Stimulated activated CD4-positive, alpha-beta T cell treated with anti-CD3 and anti-CD28 coated beads, Interleukin-2, amount 100 ng/mL, for 48 hours (primary cell): ENCODE results near the gene EBF3.

ENCODE experiments used
- DNase-seq, 2 donors: peaks; one replicate each; pipeline ENCODE4 v3.0.0-alpha.2; 2020

EBF3 gene

DNA sequence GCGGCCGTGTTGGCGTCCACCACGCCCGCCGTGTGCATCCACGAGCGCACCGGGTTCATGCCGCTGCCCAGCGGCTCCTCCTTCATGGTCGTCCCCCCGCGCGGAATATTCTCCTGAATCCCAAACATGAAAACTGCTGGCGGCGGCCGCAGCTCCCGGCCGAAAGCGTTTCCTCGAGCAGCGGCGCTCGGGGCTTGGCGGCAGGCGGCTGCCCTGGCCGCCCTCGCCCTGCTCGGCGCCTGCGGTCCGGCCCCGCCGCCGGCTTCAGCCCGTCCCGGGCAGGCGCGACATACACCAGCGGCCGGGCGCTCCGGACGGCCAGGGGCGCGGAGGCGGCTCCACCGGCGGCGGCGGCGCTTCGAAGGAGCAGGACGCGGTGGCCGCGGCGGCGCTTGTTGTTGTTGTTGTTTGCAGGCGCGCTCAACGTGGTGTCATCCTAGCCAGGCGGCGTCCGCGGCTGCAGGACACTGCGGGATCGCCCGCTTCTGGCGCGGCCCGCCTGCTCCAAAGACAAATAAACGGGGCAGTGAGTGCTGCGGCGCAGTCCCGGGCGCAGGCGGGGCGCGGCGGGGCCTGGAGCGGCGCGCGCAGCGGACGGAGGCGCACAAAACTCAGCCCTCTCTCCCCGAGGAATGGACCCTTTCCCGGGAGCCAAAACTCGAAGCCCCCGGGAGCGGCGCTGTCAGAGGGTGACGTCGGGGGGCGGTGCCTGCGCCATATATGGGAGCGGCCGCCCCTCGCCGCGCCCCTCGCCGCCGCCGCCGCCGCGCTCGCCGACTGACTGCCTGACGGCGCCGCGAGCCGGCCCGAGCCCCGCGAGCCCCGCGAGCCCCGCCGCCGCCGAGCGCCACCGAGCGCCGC, at the start of gene EBF3:
EBF3 (minus strand) TSS at position 634 of the 861 bp plus-strand sequence; CDS start at position 128, 506 bp downstream.
- peak in 1 of 2 donors; percentile 44 for DNase-seq

GRCh38 chr10:130013335-130014262, 49.5 kb upstream of the EBF3 start:
- DNase-seq = no peak

- DNase-seq = no peak
Observed at GRCh38 chr10:130012129-130012528, 48.1 kb upstream of the EBF3 start.

DNA sequence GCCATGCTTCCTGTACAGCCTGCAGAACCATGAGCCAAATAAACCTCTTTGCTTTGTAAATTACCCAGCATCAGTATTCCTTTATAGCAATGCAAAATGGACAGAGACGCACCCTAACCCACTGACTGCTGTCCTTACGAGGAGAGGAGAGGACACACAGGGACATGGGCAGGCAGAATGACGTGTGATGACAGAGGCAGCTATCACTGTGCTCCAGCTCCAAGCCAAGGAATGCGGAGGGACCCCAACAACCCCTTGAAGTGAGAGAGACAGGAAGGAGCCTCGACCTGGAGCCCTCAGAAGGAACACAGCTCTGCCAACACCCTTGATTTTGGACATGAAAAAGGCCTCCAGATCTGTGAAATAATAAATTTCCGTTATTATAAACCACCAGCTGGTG, 46.6 kb upstream of the EBF3 start:
- no peak for DNase-seq

DNA sequence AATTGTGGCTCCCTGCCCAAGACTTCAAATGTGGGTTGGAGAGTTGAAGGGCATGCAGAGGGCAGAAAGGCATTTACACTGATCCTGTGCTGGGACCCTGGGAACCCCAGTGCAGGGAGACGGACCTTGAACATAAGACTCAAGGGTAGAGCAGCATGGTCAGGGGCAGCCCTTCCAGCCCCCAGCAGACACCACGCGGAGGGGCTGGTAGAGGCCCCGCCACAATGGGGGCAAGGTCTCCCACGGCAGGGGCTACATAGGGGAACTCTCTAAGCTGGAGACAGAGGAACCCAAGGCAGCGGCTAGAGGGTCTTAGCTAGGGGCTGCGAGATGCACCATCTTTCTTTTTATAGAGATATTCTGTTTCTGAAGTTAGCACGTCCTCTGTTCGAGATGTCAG, 45.2 kb upstream of the EBF3 start:
- no peak for DNase-seq

DNA sequence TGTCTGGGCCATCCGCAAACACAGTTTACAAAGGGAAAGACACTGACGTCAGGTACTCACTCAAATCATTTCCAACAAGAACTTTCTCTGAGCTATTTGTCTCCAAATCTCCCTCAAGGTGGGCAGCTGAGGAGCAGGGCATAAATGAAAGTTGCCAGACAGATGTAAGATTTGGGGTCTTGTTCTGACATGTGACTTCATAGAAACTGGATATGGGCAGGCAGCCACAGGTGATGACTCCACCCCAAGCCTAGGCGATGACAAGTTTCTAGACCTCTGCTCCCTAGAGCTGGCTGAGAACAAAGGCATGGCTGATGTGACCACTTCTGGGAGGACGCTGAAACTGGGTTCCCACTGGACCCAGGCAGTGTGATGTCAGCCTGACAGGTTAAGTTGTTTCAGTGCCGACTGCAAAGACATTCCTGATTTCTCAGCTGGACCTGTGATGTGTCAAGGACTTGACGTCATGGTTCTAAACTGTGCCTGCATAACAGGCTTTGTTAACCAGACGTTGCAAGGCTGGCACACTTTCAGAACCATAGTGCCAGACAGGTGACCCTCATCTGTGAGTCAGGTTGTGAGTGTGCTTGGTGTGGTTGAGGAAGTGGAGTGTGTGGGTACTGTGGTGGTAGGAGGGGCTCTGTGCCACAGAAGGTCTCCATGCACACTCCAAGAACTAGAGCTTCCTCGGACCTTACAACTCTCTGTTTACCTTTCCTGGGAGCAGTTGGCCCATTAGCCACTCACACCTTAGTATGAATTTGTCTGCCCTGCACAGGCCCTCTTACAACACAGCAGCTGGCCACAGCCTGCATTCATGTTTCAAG, 39.9 kb upstream of the EBF3 start:
- DNase-seq = no peak

- DNase-seq = no peak
Observed at GRCh38 chr10:130003166-130003565, 39.1 kb upstream of the EBF3 start.

DNA sequence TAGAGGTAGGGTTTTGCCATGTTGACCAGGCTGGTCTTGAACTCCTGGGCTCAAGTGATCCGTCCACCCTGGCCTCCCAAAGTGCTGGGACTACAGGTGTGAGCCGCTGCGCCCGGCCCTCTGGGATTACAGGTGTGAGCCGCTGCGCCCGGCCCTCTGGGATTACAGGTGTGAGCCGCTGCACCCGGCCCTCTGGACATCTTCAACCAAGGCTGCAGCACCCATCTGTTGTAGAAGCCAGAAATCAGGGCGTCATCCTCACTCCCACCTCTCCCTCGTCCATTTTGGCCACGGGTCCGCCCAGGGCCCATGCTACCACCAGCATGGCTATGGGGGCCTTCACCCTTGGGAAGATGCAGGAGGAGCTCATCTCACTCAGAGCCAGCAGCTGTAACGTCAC, 38.5 kb upstream of the EBF3 start:
- DNase-seq = no peak

DNA sequence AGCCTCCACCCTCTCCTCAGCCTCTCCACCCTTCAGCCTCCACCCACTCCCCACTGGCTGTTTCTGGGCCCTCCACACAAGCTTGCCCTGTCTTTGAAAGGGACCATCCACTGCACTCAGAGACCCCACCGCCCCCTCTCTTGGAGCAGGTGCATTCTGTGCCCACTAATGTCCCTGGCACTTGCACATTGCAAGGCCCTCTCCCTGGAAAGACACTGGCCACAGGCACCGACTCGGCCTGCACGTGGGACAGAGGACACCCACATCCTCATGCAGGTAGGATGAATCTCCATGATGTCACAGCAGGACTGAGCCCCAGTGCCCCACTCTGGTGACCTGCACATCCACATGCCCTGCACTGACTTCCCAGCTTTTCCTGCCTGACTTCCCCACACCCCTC, 36.8 kb upstream of the EBF3 start:
- DNase-seq = no peak

- no peak for DNase-seq
Observed at GRCh38 chr10:129999140-129999539, 35.1 kb upstream of the EBF3 start.

- no peak for DNase-seq
Observed at GRCh38 chr10:129993621-129994020, 29.5 kb upstream of the EBF3 start.

GRCh38 chr10:129992356-129992755, 28.3 kb upstream of the EBF3 start:
- DNase-seq = no peak

GRCh38 chr10:129982825-129983224, 18.8 kb upstream of the EBF3 start:
- DNase-seq = no peak

GRCh38 chr10:129978980-129979379, 14.9 kb upstream of the EBF3 start:
- no peak for DNase-seq

DNA sequence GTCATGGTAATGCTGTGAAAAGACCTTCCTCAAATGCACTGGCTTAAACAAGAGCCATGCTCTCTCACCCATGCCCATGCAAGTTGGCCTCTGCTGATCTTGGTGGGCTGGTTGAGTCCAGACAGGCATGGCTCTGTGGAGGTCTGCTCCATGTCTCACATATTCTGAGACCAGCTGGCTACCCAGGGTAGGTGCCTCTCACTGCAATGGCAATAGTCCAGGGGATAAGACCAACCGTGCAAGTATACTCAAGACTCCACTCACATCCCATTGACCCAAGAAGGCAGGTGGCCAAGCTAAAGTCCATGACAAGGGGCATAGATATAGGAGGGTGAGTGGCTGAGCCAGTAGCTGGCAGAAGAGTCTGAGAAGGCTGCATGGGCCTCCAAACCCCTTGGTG, 14.2 kb upstream of the EBF3 start:
- no peak for DNase-seq

DNA sequence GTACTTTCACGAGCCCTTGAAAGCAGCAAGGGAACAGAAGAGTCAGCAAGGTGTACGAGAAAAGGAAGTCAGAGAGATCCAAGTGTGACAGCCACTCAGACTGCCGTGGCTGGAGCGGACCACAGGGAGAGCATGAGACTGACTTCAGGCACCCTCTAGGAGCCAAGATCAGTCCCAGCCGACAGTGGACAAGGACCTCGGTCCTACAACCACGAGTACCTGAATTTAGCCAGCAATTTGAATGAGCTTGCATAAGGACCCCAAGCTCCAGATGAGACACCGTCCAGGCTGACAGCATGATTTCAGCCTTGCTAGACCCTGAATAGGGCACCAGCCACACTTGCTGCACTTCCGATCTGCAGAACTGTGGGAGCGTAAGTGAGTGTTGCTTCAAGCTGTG, 13.7 kb upstream of the EBF3 start:
- DNase-seq = no peak

GRCh38 chr10:129973674-129974059, 9.6 kb upstream of the EBF3 start:
- DNase-seq = no peak

- no peak for DNase-seq
Observed at GRCh38 chr10:129972966-129973673, 9.0 kb upstream of the EBF3 start.

DNA sequence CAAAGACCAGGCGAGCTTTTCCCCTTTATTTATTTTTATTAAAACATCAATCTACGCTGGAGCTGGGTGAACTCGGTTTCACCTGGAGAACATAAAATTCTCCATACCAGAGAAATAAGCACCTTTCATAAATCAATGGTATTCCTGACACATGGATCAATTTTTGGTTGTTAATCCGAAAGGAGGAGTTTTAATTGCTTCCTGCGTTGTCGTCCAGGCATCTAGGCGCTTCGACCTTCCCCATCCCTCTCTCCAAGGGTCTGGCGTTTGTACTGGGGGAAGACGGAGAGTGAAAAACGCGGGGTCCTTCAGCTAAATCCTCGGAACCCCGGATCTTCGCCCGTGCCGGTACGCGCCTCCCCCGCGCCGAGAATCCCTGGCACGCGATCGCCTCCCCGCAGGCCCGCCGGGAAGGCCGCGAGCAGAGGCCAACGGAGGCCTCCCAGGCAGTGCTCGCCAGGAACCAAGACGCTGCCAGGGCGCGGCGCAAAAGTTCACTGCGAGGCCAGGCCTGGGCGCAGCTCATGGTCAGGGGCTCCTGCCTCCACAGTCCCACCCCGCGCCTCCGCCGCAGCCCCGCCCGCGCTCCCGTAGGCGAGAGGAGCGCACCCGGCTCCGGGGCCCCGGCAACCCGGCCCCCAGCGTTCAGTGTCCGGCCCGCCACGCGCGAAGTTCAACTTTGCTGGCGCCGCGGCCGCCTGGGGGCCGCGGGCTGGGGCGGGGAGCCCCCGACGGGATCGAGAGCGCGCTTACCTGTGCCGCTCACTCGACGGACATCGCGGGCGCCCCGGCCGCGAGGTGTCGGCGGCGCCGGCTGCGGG, 8.3 kb upstream of the EBF3 start:
- no peak for DNase-seq

- peak; percentile 49 to 50 for DNase-seq
Observed at GRCh38 chr10:129971381-129972144, 7.5 kb upstream of the EBF3 start.
